GM21786 (cell line): Measurements from ENCODE around the gene IL18R1.

ENCODE experiments used
- ATAC-seq: cut with Tn5 transposase; IDR thresholded peaks from one replicate; pipeline ENCODE4 v1.9.1; 2021; ENCODE audit not compliant: unreplicated experiment

The IL18R1 gene

GRCh38 chr2:102427249-102427648 lies 71.7 kb downstream of the IL18R1 start:
- ATAC-seq: no peak

DNA sequence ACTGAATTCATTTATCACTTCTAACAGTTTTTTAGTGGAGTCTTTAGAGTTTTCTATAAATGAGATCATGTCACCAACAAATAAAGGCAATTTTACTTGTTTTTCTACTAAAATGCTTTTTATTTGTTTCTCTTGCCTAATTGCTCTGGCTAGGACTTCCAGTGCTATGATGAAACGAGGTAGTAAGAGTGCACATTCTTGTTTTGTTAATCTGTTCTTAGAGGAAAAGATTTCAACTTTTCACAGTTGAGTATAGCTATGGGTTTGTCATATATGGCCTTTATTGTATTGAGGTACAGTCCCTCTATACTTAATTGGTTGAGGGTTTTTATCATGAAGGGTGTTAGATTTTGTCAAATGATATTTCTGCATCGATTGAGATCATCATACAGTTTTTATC lies 73.0 kb downstream of the IL18R1 start:
- no peak for ATAC-seq

DNA sequence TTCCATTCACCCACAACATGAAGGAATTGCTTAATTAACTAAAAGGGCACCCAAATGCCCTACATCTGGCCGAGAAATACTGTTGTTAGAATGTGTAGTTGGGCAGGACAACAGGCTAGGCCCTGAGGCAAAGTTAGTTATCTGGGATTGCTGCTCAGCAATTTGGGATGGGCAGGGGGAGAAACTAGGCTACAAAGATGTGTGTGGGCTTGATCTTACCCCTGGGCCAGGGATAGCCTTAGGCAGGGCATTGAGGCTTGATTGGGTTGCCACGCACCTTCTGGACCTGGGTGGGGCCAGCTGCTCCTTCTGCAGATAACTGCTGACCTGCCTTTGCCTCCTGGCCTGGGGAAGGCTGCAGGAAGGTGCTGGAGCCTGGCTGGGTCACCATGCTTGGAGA lies 76.8 kb downstream of the IL18R1 start:
- ATAC-seq: no peak

GRCh38 chr2:102433973-102434654 lies 78.5 kb downstream of the IL18R1 start:
- no peak for ATAC-seq

- ATAC-seq: no peak
These were observed 79.2 kb downstream of the IL18R1 start for GRCh38 chr2:102434655-102435381.

GRCh38 chr2:102435741-102436140 lies 80.1 kb downstream of the IL18R1 start:
- ATAC-seq: no peak

DNA sequence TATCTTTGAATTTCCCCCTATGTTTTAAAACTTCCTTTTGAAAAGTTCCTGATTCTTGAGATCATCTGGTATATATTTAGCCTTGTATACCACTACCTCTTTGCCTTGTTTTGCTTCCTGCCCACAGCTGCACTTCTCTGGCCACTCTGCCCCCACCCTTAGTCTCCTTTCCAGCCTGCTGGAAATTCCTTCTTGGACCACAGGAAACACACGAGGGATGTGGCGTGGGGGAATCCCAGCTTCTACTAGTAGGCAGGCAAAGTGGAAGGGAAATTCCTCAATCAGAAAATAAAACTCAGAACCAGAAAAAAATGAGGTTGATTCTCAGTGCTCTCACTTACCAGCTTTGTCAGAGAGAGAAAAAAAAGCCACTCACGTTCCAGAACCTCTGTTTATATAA lies 80.7 kb downstream of the IL18R1 start:
- no peak for ATAC-seq

DNA sequence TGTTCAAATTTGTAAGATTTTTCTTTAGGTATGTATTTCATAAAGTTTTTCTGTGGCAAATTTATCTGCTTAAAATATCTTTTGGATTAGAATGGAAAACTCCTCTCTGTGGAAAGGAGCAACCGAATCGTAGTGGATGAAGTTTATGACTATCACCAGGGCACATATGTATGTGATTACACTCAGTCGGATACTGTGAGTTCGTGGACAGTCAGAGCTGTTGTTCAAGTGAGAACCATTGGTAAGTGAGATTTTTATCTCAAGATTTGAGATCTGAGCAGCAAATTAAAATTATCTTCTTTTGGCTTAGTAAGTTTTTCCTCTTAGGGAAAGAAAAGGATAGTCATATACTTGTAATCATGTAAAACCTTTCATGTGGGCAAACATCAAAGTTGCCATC lies 81.5 kb downstream of the IL18R1 start:
- ATAC-seq: no peak

DNA sequence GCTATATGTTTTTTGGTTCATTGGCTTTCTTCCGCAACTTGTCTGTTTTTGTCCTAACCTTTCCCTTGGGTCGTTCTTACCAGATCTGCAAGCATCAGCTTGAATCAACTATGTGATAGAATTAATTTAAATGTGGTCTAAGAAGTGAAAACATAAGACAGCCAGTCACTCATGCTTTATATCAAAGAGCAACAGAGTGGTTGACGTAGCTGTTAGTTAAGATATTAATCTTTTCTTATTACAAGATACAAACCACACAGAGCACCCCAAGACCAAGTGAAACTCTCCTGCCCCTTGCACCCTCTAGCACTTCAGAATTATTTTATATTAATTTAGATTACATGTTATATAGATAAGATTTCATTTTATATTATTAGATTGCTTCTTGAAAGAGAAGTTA lies 82.5 kb downstream of the IL18R1 start:
- ATAC-seq: no peak

- no peak for ATAC-seq
These were observed 83.0 kb downstream of the IL18R1 start for GRCh38 chr2:102438578-102438977.

- ATAC-seq: no peak
These were observed 83.6 kb downstream of the IL18R1 start for GRCh38 chr2:102439065-102439695.

DNA sequence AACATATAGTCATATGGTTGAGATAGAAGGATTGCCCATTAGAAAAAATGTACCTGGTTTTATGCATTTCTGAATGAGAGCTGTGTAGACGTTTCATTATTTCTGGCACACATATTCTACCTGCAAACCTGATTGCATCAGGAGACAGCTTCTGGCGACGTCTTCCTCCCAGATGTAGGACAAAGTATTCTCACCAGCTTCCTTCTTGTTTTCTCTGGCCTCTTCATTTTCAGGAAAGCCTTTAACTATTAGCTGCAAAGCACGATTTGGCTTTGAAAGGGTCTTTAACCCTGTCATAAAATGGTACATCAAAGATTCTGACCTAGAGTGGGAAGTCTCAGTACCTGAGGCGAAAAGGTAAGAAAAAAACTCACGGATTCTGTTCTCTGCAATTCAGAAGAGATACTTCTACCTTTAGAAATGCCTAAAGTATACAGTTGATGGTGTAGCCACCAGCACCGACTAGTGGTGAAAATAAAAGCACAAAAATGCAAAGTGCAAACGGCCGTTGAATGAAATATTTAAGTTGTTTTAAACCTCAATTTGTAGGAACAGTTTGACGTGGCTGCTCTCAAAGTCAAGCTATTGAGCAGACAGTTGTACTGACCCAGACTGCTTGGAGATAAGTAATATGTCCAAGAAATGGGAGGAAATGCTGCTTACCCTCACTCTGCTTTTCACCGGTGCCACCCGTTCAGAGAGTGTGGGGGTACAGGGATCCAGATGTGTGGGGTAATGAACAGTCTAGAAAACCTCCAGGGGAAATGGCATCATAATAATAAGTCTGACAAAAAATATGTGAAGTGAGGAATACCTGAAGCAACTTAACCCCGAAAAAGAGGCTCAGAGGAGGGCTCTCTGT lies 87.6 kb downstream of the IL18R1 start:
- ATAC-seq: peak; percentile 56

- no peak for ATAC-seq
These were observed 88.6 kb downstream of the IL18R1 start for GRCh38 chr2:102444233-102444632.

- ATAC-seq: no peak
These were observed 91.3 kb downstream of the IL18R1 start for GRCh38 chr2:102446936-102447335.
